Esophagus (tissue), 2 donors: ENCODE data around the gene STX18. TPM values are rescaled to one million over a fixed set of nuclear protein-coding genes. Genes with fewer than 3 reads are reported as not detected.
A peak's percentile ranks its signal among the peaks of the same experiment; 100 is the strongest.

Source experiments
- H3K27ac ChIP-seq, 2 donors: one replicate each; pipeline ENCODE4 v1.5.1; 2013; ENCODE audit warnings: low read depth in 2 of 2, mild to moderate bottlenecking in 2 of 2, inconsistent platforms in 1 of 2, low read length in 1 of 2, moderate library complexity in 1 of 2
- H3K27me3 ChIP-seq, 2 donors: one replicate each; pipeline ENCODE4 v1.6.1; 2013; ENCODE audit warnings: low read length in 2 of 2, control low read depth in 1 of 2, mild to moderate bottlenecking in 1 of 2; ENCODE audit not compliant: insufficient read depth in 2 of 2, control insufficient read depth in 1 of 2
- H3K36me3 ChIP-seq, 2 donors: one replicate each; pipeline ENCODE4 v1.6.1; 2013; ENCODE audit warnings: low read length in 1 of 2; ENCODE audit not compliant: control insufficient read depth in 2 of 2, insufficient read depth in 2 of 2
- H3K4me1 ChIP-seq, 2 donors: one replicate each; pipeline ENCODE4 v1.6.1; 2013; ENCODE audit warnings: low read length in 1 of 2; ENCODE audit not compliant: control insufficient read depth in 2 of 2, insufficient read depth in 2 of 2
- H3K4me3 ChIP-seq, 2 donors: one replicate each; pipeline ENCODE4 v1.5.1; 2013; ENCODE audit warnings: low read length in 2 of 2, mild to moderate bottlenecking in 2 of 2, low read depth in 1 of 2, moderate library complexity in 1 of 2
- H3K9me3 ChIP-seq, 2 donors: one replicate each; pipeline ENCODE4 v1.6.1; 2013; ENCODE audit warnings: mild to moderate bottlenecking in 2 of 2, low read depth in 1 of 2, low read length in 1 of 2, moderate library complexity in 1 of 2; ENCODE audit not compliant: control insufficient read depth in 2 of 2, insufficient read depth in 1 of 2
- WGBS, 2 donors: extraction: QIAGEN DNeasy Blood & Tissue Kit; methylation state at CpG; one replicate each; pipeline ENCODE4 v1.1.7; 2013; 5-methylcytosine and 5-hydroxymethylcytosine counted together
- polyA plus RNA-seq, 2 donors: library from polyadenylated mRNA; stranded (reverse); fragments of 200-250 nt; gene quantifications; one replicate each; pipeline ENCODE4 v1.2.3, GENCODE V29; 2013
- donor health status: healthy with polysubstance abuse.
- donor health status: Bipolar disorder and iron deficiency.

The STX18 gene
- polyA plus RNA-seq, 2 donors = 12.4 to 17.3 TPM

GRCh38 chr4:4392501-4393183 lies 149.2 kb downstream of the STX18 start:
- 54 to 71% methylated on average over 13 of the region's 13 CpGs for WGBS, 2 donors
- H3K9me3 ChIP-seq = no peaks in the 10 kb centered on the region
- H3K27ac ChIP-seq = peak overlapping the region; percentile 2 to 55
- no peak overlapping the region for H3K4me3 ChIP-seq
- H3K36me3 ChIP-seq = peaks cover 0 to 11% of the 10 kb centered on the region in 2 donors
- peaks cover under 1 to 33% of the 10 kb centered on the region in 2 donors for H3K4me1 ChIP-seq
- no peaks in the 10 kb centered on the region for H3K27me3 ChIP-seq

- Histone ChIP-seq H3K27ac (peak overlapping the region in 1 of 2 donors; percentile 55), H3K36me3 (peaks cover 0 to 7% of the 10 kb centered on the region in 2 donors), H3K4me1 (peaks cover 4 to 35% of the 10 kb centered on the region in 2 donors), H3K4me3 (no peak overlapping the region), H3K27me3 (no peaks in the 10 kb centered on the region), H3K9me3 (peaks cover 0 to 1% of the 10 kb centered on the region in 2 donors)
- WGBS, 2 donors = 76 to 80% methylated on average over 4 of the region's 4 CpGs
These were observed 150.0 kb downstream of the STX18 start for GRCh38 chr4:4391866-4392265.

GRCh38 chr4:4390515-4391240 lies 151.2 kb downstream of the STX18 start:
- Histone ChIP-seq H3K27me3 (no peaks in the 10 kb centered on the region), H3K4me1 (peaks cover 4 to 40% of the 10 kb centered on the region in 2 donors)
- WGBS, 2 donors = 80 to 81% methylated on average over 11 of the region's 11 CpGs

GRCh38 chr4:4390046-4390445 lies 151.8 kb downstream of the STX18 start:
- H3K36me3 ChIP-seq = peaks cover 0 to 7% of the 10 kb centered on the region in 2 donors
- no peak overlapping the region for H3K4me3 ChIP-seq
- 63 to 74% methylated on average over 7 of the region's 7 CpGs for WGBS, 2 donors
- H3K27ac ChIP-seq = no peak overlapping the region
- H3K4me1 ChIP-seq = peaks cover 4 to 41% of the 10 kb centered on the region in 2 donors
- peaks cover 0 to 3% of the 10 kb centered on the region in 2 donors for H3K9me3 ChIP-seq
- no peaks in the 10 kb centered on the region for H3K27me3 ChIP-seq

More at GRCh38 chr4:4390515-4391240, 151.2 kb downstream of the STX18 start:
- H3K36me3 ChIP-seq = peaks cover 0 to 7% of the 10 kb centered on the region in 2 donors
- H3K4me3 ChIP-seq = no peak overlapping the region
- peaks cover 0 to 3% of the 10 kb centered on the region in 2 donors for H3K9me3 ChIP-seq
- H3K27ac ChIP-seq = no peak overlapping the region

- no peak overlapping the region for H3K4me3 ChIP-seq
These were observed 152.8 kb downstream of the STX18 start for GRCh38 chr4:4388836-4389575.

GRCh38 chr4:4388311-4388790 lies 153.5 kb downstream of the STX18 start:
- Histone ChIP-seq H3K9me3 (peaks cover 0 to 3% of the 10 kb centered on the region in 2 donors), H3K36me3 (peaks cover 0 to 7% of the 10 kb centered on the region in 2 donors), H3K27ac (no peak overlapping the region), H3K27me3 (no peaks in the 10 kb centered on the region), H3K4me1 (peaks cover 4 to 31% of the 10 kb centered on the region in 2 donors), H3K4me3 (peak overlapping the region; percentile 53 to 70)
- WGBS, 2 donors = 22 to 26% methylated on average over 8 of the region's 8 CpGs

More at GRCh38 chr4:4388836-4389575, 152.8 kb downstream of the STX18 start:
- WGBS, 2 donors = 64 to 66% methylated on average over 17 to 18 of the region's 18 CpGs
- Histone ChIP-seq H3K27me3 (no peaks in the 10 kb centered on the region), H3K4me1 (peaks cover 4 to 36% of the 10 kb centered on the region in 2 donors), H3K9me3 (peaks cover 0 to 3% of the 10 kb centered on the region in 2 donors), H3K27ac (no peak overlapping the region), H3K36me3 (peaks cover 0 to 7% of the 10 kb centered on the region in 2 donors)

- Histone ChIP-seq H3K4me3 (peak overlapping the region; percentile 53 to 70), H3K36me3 (peaks cover 0 to 7% of the 10 kb centered on the region in 2 donors), H3K4me1 (peaks cover 4 to 26% of the 10 kb centered on the region in 2 donors), H3K27ac (no peak overlapping the region), H3K27me3 (no peaks in the 10 kb centered on the region), H3K9me3 (peaks cover 0 to 3% of the 10 kb centered on the region in 2 donors)
- WGBS, 2 donors = 2 to 3% methylated on average over 58 to 62 of the region's 62 CpGs
These were observed 154.1 kb downstream of the STX18 start for GRCh38 chr4:4387531-4388310.

GRCh38 chr4:4386736-4387392 lies 155.0 kb downstream of the STX18 start, which contains the start of gene NSG1:
Gene NSG1, plus strand, starts transcription at chr4:4387102. Its CDS starts 528 bp downstream, at chr4:4387630.
- Histone ChIP-seq H3K27ac (peak within 1 kb of the TSS in 1 of 2 donors; percentile 9), H3K4me1 (peaks cover 4 to 17% of the 10 kb centered on the region in 2 donors), H3K36me3 (peaks cover 0 to 6% of the 10 kb centered on the region in 2 donors), H3K27me3 (no peaks in the 10 kb centered on the region), H3K9me3 (peaks cover 0 to 3% of the 10 kb centered on the region in 2 donors), H3K4me3 (peak within 1 kb of the TSS; percentile 53 to 70)
- 1% methylated on average over 71 to 87 of the region's 87 CpGs for WGBS, 2 donors
